HG03457 (cell line): ENCODE data around the gene CAPS.
"Not testable (repeated sequence)": the region's sequence is repeated elsewhere in the genome, so short reads cannot be mapped to it uniquely, and the experiment has no call there.

Experiments used
- ATAC-seq: cut with Tn5 transposase; IDR thresholded peaks from one replicate; pipeline ENCODE4 v1.9.1; 2021; ENCODE audit warnings: moderate number of reproducible peaks; ENCODE audit not compliant: unreplicated experiment

The CAPS gene

GRCh38 chr19:5913739-5914357 is at the start of gene CAPS:
TSS of gene CAPS (plus strand) at chr19:5914254. CDS start at chr19:5914407, 153 bp downstream.
- ATAC-seq = no peak

GRCh38 chr19:5864725-5865486 is 49.1 kb upstream of the CAPS start:
- ATAC-seq = no peak

DNA sequence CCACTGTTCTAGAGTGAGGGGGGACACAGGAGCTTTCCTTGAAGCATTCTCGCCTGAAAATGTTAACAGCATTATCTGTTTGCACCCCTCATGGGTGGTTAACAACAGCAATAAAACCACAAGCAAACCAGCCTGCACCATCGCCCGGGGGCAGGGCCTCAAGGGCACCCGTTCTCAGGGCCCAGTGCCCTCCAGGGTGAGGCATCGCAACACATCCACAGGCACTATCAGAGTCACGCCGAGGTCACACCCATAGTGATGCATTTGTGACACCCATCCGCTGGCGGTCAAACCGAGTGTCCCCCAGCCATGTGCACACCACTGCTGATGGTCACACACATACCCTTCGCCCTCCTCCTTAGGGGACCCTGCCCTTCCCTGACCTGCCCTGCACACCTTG is 48.3 kb upstream of the CAPS start:
- no peak for ATAC-seq

DNA sequence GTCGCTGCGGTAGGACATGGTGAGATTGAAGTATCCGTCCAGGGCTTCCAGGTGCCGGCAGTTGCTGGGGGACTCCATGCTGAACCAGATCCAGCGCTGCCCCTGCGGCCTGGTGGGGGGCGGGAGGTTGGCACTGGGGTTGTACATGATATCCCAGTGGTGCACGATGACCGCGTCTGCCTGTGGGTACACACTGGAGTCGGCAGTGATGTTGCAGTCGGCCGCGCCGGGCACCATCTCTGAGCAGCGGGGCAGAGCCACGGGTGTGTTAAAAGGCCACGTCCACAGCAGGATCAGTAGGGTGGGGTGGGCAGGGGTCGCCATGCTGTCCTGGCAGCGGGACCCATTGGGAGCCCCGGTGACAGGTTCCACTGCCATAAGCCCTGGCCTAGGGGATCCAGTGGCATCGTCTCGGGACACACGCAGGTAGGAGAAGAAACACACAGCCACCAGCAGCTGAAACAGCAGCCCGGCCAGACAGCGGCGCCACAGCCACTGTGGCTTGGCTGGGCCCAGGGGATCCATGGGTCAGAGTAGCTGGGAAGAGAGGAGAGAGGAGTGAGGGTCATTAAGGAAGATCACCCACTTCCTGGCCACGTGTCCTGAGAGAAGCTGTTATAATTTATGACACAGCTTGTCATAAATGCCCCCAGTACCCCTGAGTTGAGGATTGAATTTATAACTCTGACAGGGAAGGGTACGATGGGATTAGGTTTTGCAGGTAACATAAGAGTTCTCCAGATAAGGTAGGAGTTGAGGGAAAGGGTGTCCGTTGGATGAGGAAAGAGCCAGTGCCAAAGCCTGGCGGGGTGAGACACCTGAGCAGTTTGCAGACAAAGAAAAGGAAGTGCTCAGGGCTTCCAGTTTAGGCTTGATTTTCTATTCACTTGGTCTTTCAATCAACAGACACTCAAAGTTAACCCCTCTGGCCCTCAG is 46.6 kb upstream of the CAPS start:
- no peak for ATAC-seq

GRCh38 chr19:5870986-5871394 is 43.1 kb upstream of the CAPS start:
- no peak for ATAC-seq

GRCh38 chr19:5873617-5874199 is 40.3 kb upstream of the CAPS start:
- ATAC-seq = no peak

DNA sequence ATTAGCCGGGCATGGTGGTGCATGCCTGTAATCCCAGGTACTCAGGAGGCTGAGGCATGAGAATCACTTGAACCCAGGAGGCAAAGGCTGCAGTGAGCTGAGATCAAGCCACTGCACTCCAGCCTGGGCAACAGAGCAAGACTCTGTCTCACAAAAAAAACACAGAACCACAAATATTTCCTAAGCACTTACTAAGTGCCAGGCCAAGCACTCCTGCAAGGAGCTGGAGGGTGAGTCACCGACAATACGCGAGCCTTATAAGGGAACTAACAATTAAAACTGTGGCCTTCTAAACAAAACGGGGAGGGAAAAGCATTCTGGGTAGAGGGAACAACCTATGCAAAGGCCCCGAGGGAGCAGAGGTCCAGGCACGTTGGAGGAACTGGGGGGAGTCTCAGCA is 39.6 kb upstream of the CAPS start:
- ATAC-seq = not testable (repeated sequence)

DNA sequence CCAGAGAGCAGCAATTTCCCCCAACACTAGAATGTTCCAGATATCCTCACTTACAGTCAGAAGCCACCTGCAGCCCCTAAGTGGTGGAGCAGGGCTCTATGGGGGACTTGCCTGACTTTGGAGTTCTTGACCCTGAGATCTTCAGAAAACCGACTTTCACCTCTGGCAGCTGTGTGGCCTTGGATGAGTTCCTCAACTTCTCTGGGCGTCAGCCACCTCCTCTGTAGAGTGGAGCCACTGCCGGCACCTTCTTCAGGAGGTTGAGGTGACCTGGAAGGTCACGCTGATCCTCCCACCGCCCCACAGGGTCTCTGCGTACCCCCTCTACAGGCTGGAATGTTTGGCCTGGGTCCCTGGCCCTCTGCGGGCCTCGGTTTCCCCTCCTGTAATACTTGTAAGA is 36.6 kb upstream of the CAPS start:
- ATAC-seq = no peak

- ATAC-seq = no peak
Measured at GRCh38 chr19:5877882-5878281, 36.2 kb upstream of the CAPS start.

GRCh38 chr19:5880196-5880595 is 33.9 kb upstream of the CAPS start:
- ATAC-seq = no peak

DNA sequence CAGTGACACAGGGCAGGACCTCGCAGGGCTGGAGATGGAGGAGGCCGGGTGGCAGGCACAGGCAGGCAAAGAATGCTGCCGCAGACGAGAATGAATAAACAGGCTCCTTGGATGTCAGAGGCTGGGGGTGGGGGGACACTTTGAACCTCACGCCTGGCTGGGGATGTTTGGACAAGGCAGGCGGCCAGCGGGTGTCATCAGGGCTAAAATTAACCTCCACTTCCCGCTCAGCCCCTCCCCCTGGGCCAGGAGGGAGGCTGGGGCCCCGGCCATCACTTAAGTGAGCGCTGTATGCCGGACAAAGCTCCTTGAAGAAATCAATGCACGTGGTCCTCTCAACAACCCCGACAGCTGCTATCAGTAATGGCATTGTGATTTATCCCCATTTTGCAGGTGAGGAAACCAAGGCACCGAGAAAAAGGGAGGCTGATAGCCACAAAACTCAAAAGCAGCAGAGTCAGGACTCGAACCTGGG is 33.4 kb upstream of the CAPS start:
- ATAC-seq = no peak

DNA sequence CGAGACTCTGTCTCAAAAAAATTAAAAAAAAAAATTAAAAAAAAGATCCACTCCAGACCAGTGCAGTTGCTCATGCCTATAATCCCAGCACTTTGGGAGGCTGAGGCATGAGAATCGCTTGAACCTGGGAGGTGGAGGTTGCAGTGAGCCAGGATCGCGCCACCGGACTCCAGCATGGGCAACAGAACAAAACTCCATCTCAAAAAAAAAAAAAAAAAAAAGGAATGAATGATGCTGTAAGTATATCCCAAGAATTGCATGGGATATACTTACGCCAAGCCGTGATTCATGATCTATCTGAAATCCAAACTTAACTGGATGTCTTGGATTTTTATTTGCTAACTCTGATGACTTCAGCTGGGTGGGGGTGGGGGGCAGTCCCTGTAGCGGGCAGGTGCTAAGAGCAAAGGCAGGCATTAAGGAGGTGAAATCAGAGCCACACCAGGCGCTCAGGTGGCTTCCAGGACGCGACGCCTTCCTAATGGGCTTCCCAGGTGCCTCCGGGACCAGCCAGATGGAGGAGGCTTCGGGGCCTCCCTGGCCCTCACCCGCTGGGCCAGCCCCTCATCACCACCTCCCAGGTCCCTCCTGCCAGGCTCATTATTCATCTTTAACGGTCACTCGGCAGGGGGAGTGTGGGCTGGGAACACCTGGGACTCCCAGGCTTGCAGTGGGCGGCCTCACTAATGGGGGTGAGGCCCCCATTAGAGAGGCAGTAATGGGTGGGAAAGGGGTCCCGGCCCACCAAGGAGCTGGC is 32.3 kb upstream of the CAPS start:
- ATAC-seq = no peak

DNA sequence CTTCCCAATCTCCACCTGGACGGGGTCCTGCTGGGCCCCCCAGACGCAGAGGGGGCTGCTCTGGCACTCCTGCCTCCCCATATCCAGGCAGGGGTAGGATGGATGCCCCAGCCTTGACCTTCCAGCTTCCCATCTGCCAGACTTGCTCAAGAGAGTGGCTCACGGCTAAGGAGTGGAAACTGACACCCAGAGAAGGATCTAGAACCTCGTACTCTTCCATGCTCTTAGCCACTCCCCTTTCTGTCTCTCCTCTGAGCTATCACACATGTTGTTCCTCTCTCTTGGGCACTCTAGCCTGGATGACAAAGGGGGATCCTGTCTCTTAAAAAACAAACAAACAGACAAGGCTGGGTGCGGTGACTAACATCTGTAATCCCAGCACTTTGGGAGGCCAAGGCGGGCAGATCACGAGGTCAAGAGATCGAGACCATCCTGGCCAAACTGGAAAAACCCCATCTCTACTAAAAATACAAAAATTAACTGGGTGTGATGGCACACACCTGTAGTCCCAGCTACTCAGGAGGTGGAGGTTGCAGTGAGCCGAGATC is 31.6 kb upstream of the CAPS start:
- ATAC-seq = no peak

DNA sequence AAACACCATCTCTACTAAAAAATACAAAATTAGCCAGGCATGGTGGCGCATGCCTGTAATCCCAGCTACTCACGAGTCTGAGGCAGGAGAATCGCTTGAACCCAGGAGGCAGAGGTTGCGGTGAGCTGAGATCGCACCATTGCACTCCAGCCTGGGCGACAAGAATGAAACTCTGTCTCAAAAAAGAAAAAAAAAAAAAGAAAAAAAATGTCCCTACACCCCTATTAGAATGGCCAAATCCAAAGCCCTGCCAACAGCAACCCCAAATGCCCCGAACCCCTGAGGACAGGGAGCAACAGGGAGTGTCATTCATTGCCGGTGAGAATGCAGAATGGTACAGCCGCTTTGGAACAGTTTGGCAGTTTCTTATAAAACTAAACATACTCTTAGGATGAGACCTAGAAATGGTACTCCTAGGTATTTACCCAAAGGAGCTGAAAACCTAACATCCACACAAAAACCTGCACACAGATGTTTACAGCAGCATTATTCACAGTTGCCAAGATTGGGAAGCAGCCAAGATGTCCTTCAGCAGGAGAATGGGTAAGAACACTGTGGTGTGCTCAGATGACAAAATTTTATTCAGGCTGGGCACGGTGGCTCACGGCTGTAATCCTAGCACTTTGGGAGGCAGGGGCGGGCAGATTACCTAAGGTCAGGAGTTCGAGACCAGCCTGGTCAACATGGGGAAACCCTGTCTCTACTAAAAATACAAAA is 30.7 kb upstream of the CAPS start:
- not testable (repeated sequence) for ATAC-seq

DNA sequence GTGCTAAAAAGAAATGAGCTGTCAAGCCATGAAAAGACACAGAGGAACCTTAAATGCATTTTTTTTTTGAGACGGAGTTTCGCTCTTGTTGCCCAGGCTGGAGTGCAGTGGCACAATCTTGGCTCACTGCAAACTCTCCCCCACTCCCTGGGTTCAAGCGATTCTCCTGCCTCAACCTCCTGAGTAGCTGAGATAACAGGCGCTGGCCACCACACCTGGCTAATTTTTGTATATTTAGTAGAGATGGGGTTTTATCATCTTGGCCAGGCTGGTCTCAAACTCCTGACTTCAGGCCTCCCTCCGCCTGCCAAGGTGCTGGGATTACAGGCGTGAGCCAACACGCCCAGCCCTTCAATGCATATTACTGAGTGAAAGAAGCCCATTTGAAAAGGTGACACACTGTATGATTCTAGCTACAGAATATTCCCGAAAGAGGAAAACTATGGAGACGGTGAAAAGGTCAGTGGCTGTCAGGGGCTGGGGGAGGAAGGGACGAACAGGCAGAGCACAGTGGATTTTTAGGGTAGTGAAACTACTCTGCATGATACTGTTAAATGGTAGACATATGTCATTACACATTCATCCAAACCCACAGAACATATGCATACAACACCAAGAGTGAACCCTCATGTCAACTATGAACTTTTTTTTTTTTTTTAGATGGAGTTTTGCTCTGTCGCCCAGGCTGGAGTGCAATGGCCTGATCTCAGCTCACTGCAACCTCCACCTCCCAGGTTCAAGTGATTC is 29.8 kb upstream of the CAPS start:
- ATAC-seq = not testable (repeated sequence)

DNA sequence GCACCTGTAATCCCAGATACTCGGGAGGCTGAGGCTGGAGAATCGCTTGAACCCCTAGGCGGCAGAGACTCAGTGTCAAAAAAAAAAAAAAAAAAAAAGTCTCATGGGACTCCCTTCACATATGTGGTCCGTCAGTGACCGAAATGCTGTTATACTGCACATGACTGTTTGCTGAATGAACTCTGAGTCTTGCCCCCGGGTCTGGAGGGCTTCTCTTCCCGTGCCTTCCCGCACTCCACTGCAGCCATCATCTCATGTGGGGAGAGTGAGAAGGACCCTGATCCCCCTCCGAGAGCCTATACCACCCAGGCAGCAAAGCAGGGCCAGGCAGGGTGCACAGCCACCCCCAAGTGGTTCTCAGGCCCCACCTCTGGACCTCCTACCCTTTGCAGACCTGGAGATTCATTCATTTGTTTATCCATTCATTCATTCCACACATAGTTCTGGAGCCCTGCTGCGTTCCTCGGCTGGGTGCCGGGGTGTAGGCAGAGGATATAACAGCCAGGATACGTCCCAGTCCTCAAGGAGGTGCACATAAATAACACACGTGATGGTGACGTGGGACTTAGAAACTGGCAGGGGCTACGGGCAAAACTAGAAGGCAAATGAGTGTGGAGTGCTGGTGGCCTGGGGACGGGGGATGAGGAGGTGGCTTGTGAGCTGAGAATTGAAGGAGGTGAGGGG is 24.6 kb upstream of the CAPS start:
- no peak for ATAC-seq

DNA sequence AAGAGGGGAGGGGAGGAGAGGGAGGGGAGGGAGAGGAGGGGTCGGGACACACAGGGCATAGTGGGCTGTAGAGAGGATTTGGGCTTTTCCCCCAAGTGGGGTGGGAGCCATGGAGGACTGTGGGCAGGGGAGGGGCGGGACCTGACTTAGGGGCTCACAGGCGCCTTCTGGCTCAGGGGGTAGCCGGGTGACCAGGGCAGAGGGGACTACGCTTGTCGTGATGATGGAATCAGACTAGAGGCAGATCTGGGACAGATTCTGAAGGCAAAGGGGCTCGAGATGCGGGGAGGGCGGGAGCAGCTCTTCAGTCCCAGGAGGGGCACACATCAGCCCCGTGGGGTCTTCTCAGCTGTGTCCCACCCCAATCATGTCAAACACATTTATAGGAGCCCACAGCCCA is 24.0 kb upstream of the CAPS start:
- ATAC-seq = no peak

DNA sequence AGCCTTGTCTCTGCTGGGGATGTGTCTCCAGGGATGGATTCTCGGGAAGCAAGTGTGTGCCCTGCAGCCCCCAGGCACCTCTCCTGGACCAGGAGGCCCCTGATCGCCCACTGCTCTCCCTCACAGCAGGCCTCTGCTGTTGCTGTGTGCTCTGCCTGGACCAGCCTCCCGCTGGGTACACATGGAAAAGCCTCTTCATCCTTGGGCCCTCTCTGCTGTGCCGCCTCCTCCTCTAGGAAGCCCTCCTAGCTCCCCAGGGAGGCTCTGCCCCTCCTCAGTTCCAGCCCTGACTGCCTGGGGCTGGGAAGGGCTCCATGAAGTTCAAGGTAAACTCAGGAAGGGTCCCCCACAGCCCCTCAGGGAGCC is 22.5 kb upstream of the CAPS start:
- ATAC-seq = no peak
